Type B pancreatic cell (in vitro differentiated cells): ENCODE measurements around the gene ZGRF1. TPM values are rescaled to one million over a fixed set of nuclear protein-coding genes. Genes with fewer than 3 reads are reported as not detected.

Source experiments
- DNase-seq: peaks from one replicate; pipeline ENCODE4 v3.0.0; 2021; ENCODE audit warnings: mixed read lengths; ENCODE audit not compliant: unreplicated experiment; ENCODE audit errors: extremely low spot score
- H3K27ac Mint-ChIP-seq: 2 replicates; pipeline ENCODE4 v1.8.0; 2021; ENCODE audit warnings: mild to moderate bottlenecking, mixed read lengths
- H3K27me3 Mint-ChIP-seq: 2 replicates; pipeline ENCODE4 v1.8.0; 2021; ENCODE audit warnings: mixed read lengths
- H3K36me3 Mint-ChIP-seq: 2 replicates; pipeline ENCODE4 v1.8.0; 2021; ENCODE audit warnings: mixed read lengths
- H3K4me1 Mint-ChIP-seq: one replicate; pipeline ENCODE4 v1.8.0; 2021; ENCODE audit warnings: mixed read lengths; ENCODE audit not compliant: unreplicated experiment
- H3K4me3 Mint-ChIP-seq: 2 replicates; pipeline ENCODE4 v1.8.0; 2021; ENCODE audit warnings: mild to moderate bottlenecking, mixed read lengths
- H3K9me3 Mint-ChIP-seq: 2 replicates; pipeline ENCODE4 v1.8.0; 2021; ENCODE audit warnings: mixed read lengths
- CTCF ChIP-seq: fragments of 200-600 bp; sonication (generic); conservative IDR thresholded peaks from 2 replicates; pipeline ENCODE4 v1.5.0; 2021; ENCODE audit warnings: antibody characterized with exemption, mild to moderate bottlenecking
- total RNA-seq: library from RNA; stranded (reverse); gene quantifications from 2 replicates; pipeline ENCODE4 v1.2.1, GENCODE V29; 2021; ENCODE audit warnings: low replicate concordance

Gene ZGRF1
- total RNA-seq, 1 donor from 2014 or later: 24.8 TPM

DNA sequence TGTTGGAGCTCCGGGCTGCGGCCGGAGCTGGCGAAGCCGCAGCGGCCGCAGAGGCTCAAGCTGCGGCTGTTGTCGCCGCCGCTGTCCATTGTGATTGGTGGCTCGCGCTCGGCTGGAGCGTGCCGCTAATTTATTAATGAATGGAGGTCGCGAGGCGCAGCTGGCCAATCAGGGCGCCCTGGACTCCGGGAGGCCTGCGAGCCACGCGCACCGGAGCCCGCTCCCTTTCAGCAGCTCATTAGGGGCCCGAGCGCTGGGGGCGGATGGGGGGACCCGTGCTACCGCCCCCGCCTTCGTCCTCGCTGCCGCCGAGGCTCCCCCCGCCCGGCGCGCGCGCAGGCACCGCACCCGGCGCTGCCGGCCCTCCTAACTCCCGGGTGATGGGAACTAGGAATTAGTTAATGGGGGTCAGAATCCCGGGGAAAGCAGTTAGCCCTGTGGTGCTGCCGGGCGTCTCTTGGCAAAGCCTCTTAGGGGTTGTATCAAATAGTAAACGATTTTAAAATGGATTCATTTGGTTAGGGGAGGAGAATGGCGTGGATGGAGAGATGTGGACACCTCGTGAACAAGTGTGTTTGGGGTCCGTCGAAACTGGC, 120.1 kb downstream of the ZGRF1 start:
- peak overlapping the region; percentile 3 for H3K27ac Mint-ChIP-seq
- TF ChIP-seq CTCF: no peak
- H3K36me3 Mint-ChIP-seq: no peaks in the 10 kb centered on the region
- peak overlapping the region; percentile 94 for H3K4me3 Mint-ChIP-seq
- no peak for DNase-seq
- H3K27me3 Mint-ChIP-seq: peaks cover 100% of the 10 kb centered on the region
- peaks cover 24% of the 10 kb centered on the region for H3K4me1 Mint-ChIP-seq
- no peaks in the 10 kb centered on the region for H3K9me3 Mint-ChIP-seq

DNA sequence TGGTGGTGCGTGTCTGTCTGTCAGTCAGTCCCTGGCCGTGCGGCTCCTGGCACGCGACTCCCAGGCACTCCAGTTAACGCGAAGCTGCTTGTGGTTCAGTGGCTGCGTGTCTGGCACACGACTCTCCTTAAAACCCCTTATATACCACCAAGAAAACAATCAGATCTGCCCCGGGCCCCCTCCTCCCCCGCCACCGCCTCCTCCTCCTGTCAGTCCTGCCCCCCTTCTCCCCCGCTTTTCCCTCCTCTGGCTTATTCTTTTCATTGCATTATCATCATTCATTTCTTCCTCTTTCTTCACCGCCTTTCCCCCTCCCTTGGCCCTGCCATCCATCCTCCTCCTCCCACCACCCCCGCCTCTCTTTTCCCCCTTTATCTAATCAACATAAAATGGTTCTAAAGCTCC, 120.6 kb downstream of the ZGRF1 start, which contains the start of gene NEUROG2:
Gene NEUROG2, minus strand, starts transcription at position 115 of the 405 bp plus-strand sequence. CDS start 705 bp downstream, outside the sequence.
- no peaks in the 10 kb centered on the region for H3K36me3 Mint-ChIP-seq
- TF ChIP-seq CTCF: no peak
- peaks cover 100% of the 10 kb centered on the region for H3K27me3 Mint-ChIP-seq
- peak within 1 kb of the TSS; percentile 3 for H3K27ac Mint-ChIP-seq
- no peak for DNase-seq
- peaks cover 28% of the 10 kb centered on the region for H3K4me1 Mint-ChIP-seq
- H3K9me3 Mint-ChIP-seq: no peaks in the 10 kb centered on the region
- peak within 1 kb of the TSS; percentile 94 for H3K4me3 Mint-ChIP-seq

DNA sequence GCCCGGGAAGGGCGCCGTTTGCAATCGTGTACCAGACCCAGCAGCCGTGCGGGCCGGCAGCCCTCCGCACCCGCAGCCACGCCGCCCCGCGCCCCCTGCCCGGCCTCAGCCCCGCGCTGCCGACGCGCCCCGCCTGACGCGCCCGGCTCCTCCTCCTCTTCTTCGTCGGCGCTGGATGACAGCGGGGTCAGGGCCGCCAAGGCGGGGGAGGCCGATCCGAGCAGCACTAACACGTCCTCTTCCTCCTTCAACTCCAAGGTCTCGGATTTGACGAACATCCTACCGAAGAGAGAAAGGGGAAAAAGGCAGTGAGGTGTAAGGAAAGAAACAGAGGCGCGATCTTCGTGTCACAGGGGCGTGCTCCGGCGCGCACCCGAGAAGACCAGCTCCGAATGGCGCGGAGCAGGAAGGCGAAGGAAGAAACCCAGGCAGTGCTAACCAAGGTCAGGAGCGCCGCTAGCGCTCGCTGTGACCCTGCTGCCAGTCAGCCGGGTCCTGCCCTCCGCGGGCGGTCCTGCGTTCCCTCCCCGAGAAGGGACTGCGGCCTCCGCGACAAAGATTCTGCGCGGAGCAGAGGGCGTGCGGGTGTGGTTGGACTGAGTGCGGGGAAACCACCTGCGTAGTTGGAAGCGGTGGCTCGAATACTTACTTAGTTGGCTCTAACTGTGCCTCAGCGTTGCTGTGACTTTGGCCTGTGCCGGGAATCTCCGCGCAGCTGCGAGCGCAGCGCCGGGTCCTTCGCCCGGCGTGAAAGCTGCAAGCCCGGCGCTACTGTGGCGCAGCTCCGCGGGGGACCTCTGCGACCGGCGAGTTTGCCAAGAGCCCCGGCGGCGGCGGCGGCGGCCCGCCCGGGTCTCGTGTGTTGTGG, 121.3 kb downstream of the ZGRF1 start:
- no peaks in the 10 kb centered on the region for H3K36me3 Mint-ChIP-seq

GRCh38 chr4:112514647-112515197, 122.0 kb downstream of the ZGRF1 start:
- Mint-ChIP-seq H3K27me3 (peaks cover 98% of the 10 kb centered on the region), H3K4me3 (peak overlapping the region; percentile 94), H3K9me3 (no peaks in the 10 kb centered on the region), H3K36me3 (no peaks in the 10 kb centered on the region), H3K27ac (no peak overlapping the region), H3K4me1 (peaks cover 26% of the 10 kb centered on the region)
- TF ChIP-seq CTCF: no peak
- no peak for DNase-seq

More for the DNA sequence above, 121.3 kb downstream of the ZGRF1 start:
- TF ChIP-seq CTCF: no peak
- no peak for DNase-seq
- peaks cover 98% of the 10 kb centered on the region for H3K27me3 Mint-ChIP-seq
- H3K4me1 Mint-ChIP-seq: peaks cover 25% of the 10 kb centered on the region
- no peak overlapping the region for H3K27ac Mint-ChIP-seq
- no peaks in the 10 kb centered on the region for H3K9me3 Mint-ChIP-seq
- peak overlapping the region; percentile 94 for H3K4me3 Mint-ChIP-seq

DNA sequence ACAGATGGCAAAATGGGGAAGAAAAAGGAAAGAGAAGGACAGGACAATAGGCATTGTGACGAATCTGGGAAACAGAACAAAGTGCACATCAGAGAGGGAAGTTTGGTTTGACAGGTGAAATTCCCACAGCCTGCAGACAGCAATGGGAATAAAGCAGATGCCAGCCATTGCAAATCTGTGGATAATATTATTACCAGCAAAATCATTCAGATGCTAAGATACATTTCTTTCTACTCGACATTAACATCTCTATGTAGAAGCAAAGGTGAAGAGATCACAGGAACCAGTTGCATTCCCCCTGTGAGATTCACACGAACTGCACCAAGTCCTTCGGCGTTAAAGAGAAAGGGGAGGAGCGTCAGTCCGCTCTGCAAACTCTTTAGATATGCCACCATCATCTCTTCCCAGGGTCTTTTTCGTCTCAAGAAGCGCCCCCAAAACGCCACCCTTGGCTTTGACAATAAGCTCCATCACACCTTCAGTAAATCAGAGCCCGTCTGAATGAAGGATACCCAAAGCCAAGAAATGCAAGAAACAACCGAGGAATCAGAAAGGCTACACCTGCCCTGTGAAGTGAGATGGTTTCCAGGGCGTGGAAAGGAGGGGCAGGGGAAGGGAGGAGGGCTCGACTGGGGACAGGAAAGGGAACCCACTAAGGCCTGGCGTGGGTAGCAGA, 122.6 kb downstream of the ZGRF1 start:
- Mint-ChIP-seq H3K9me3 (no peaks in the 10 kb centered on the region), H3K36me3 (no peaks in the 10 kb centered on the region), H3K4me1 (peaks cover 32% of the 10 kb centered on the region), H3K27ac (no peak overlapping the region), H3K27me3 (peaks cover 98% of the 10 kb centered on the region), H3K4me3 (peak overlapping the region; percentile 85)
- no peak for TF ChIP-seq CTCF
- DNase-seq: no peak
